ENCODE data around the gene RSPH9.

Gene RSPH9

DNA sequence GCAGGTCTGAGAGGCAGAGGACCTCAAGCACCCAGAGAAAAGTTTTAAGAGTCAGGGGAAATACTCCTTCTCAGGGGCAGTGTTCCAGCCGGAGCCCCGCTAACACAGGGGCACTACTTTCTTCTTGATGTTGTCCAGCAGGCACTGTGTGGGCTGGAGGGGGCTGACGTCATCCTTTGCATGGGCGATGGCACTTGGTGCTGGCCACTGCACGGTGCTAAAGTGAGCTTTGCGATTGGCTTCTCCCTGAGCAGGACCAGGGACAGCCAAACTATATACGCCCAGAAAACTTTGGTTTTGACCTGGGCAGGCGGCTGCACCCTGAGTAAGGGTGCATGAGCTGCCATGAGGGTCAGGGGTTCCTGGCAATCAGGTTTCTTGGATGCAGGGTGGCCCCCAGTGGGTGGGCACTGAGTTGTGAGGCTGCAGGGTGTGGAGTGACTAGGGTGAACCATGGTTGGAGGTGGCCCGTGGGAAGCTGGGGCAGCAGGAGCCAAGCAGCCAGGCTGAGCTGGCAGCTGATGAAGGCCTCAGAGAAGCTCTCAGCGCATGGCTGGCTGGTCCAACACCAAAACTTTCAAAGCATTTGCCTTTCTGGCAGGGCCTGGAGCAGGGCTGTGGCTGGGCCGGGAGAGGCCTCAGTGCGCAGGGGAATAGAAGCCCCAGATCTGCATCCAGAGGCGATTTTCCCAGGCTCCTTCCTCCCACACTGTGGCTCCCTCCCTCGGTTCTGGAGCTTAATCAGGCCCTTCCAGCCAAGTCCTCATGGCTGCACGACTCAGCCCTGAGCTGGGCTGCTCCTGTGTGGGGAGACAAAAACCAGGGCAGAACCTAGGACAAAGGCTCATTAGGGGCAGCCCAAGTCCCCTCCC is 24.4 kb downstream of the RSPH9 start:
- DNase-seq: no peak

DNA sequence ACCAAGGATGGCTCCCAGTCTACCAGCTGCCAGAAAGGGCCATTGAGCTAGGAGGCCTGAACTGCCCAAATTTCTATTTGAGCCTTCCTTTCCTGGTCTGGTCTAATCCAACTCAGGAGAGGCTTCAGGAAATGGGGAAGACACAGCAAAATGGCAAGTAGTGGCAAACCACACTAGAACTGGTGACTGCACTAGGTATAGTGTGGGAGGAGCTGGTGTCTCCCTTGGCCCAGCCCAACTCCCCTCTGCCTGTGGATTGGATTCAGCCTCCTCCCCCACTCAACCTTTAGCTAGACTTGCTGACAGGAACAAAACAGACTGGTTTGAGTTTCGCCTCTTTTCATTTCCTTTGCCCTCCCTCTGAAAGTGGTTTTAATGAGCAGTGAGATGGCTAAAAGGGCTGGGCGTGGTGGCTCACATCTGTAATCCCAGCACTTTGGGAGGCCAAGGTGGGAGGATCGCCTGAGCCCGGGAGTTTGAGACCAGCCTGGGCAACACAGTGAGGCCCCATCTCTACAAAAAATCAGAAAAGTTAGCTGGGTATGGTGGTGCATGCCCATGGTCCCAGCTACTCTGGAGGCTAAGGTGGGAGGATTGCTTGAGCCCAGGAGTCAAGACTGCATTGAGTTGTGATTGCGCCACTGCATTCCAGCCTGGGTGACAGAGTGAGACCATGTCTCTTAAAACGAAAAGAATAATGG is 25.2 kb downstream of the RSPH9 start:
- DNase-seq: peak; percentile 1

- DNase-seq: no peak
Measured at GRCh38 chr6:43670623-43670986, 25.8 kb downstream of the RSPH9 start.

DNA sequence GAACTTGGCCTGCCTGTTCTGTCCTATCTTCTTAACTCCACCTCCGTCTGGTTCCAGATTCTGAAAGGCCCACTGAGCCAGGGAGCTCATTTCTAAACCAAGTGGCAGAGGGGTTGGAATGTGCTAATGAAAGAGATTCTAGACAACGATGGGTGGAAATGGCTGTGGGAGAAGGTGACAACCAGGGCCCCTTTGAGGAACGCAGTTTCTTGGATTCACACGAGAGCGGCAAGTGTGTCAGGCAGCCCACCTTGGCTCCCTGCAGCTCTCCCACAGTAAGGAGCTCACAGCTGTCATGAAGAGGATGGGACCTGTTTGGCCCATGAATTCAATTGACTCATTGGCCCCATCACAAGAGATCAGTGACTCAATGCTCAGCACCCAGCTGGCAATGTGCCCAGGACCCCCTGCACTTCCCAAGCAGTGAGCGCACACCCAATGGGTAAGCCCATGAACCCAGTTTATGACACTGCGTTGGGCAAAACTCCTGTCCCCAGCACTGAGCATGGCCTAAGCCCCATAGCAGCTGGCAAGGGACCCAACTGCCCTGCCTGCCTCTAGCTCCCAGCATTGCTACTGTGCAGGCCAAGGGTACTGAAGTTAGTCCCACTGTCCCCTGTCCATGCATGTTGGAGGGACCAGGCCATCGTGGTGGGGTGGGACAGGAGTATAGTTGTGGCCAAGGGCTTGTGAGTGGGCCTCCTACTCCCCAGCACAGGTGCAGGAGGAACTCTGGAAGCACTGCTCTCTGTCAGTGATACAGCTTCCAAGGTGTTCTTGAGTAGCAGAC is 26.4 kb downstream of the RSPH9 start:
- DNase-seq: no peak

DNA sequence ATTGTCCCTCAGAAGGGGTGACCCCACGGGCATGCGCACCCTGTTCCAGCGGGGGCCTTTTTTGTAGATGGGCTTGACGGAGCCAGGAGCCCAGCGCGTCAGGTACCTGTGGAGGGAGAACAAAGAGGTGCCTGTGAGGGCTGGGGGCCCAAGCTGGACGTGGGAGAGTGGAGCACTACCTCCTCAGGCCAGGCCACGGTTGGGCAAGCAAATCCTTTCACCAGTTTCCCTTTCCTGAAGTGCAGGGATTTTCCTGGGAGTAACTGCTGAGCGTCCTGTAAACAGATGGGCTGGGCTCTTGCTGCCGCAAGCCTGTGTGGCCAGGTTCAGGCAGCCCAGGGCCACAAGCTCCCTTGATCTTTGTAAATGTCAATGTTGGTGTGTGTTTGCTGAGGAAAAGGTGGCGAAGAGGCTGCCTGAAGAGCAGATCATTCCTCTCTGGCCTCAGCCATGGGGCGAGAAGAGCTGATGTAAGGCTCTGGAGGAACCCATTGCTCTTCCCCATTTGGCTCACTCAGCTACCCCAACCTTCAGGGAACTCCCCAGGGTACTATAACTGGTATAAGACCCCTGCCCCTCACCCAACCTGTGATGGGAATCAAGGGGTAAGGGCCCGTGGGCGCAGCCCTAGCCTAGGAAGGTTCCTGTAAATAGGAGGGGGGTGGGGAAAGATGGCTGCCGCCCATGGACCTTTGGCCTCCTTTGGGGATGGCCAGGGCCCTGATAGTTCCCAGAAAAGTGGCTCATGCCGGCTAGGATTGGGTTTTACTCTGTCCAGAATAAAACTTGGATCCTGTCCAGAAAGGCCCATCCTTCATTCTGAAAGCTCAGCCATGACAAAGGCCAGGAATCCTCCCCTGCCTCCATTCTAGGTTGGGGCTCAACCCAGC is 27.2 kb downstream of the RSPH9 start:
- DNase-seq: no peak

GRCh38 chr6:43673444-43674084 is 28.7 kb downstream of the RSPH9 start:
- DNase-seq: no peak

GRCh38 chr6:43674291-43674690 is 29.5 kb downstream of the RSPH9 start:
- DNase-seq: no peak

GRCh38 chr6:43674921-43675320 is 30.1 kb downstream of the RSPH9 start:
- DNase-seq: no peak

GRCh38 chr6:43676962-43677606 is 32.2 kb downstream of the RSPH9 start:
- no peak for DNase-seq

DNA sequence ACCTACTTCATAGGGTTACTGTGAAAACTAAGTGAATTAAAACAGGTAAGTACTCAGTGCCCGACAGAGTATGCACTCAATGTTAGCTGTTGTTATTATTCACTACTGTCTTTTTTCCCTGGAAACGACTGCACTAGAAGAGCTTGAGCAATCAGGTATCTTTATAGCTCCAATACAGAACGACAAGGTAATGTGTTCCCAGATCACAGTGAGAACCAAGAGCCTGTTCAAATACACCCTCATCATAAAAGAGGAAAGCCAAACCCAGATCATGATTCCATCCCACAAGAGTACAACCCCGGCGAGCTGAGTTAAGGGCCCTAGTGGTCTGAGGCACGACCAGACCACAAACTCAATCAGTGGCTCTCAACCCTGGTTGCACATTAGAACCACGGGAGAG is 32.9 kb downstream of the RSPH9 start:
- DNase-seq: no peak

DNA sequence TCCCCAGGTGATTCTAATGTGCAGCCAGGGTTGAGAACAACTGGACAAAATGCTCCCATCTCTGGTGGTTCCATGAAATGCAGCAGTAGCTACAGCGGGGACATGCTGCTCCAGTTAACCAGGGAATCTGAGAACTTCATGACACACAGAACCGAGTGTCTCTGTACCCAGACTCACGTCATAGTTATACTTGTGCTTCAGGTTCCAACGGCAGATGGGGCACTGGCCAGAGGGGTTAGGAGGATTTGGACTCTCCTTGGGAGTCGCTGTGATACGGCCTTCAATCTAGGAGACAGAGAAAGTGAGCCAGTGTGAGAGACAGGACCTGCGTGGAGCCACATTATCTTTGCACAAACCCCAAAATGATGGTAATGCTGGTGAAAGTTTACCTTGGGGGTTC is 33.5 kb downstream of the RSPH9 start:
- DNase-seq: no peak

DNA sequence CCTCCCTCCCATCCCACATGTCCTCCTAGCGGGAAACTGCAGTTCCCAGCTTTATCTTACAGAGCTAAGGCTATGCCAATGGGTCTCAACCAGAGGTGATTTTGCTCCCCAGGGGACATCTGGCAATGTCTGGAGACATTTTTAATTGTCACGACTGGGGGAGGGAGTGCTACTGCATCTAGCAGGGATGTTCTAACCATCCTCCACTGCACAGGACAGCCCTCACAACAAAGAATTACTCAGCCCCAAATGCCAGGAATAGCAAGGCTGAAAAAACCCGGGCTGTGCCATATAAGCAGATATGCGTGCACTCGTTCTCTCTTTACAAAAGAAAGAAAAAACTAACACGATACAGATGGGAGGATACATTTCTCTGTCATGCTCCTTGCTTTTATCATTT is 34.2 kb downstream of the RSPH9 start:
- no peak for DNase-seq

DNA sequence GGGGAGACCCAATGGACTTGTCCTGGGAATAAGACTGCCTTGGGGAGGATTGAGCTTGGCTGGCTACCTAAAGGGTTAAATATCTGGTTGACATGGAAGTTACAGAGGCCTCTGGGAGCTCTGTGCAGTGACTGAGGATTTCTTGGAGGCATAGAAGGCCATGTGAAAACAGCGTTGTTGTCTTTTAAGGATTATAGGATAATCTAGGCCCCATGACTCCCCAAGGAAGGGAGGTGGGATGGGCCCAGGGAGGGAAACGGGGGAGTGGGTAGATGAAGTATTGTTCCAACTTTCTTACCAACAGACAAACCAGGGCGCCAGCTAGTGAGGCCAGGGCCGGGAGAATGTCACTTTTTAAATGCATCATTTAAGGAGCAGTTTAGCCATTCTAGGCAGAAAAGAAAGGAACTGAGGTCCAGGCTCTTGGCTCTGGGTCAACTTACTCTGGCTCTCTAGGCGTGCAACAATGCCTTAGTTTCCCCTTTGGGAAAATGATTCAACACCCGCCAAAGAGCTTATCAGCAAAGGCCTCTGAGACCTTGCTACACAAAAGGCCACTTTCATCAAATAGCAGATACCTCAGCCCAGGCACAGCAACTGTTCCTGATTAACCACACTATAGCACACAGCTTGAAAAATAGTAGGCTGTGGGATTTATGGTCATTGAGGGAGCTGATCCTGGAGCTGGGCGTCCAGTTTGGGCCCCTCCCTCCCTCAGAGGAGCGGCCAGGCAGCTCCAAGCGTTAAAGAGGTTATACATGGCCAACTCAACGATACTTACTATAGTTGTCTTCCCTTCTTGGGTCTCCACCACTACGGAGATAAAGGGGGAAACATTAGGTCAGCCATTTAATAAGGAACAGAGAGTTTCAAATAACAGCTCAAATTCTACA is 35.7 kb downstream of the RSPH9 start:
- DNase-seq: no peak

DNA sequence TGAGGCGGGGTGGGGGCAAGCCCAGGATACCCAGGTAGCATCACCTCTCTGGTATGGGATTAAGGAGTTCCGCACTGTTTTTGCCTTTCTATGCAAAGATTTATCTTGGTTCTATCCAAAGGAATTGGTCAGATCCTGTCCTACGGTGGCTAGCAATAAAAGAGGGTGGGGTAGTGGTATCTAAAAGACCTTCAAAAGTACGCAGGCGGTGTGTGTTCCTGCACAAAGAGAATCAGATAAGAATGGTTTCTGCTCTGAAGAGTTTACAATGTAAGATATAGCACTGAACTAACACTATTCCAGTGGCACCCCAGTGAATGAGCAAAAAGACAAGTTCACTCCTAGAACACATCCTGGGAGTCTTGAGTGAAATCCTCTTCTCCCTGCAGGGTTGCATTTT is 36.5 kb downstream of the RSPH9 start:
- DNase-seq: no peak

DNA sequence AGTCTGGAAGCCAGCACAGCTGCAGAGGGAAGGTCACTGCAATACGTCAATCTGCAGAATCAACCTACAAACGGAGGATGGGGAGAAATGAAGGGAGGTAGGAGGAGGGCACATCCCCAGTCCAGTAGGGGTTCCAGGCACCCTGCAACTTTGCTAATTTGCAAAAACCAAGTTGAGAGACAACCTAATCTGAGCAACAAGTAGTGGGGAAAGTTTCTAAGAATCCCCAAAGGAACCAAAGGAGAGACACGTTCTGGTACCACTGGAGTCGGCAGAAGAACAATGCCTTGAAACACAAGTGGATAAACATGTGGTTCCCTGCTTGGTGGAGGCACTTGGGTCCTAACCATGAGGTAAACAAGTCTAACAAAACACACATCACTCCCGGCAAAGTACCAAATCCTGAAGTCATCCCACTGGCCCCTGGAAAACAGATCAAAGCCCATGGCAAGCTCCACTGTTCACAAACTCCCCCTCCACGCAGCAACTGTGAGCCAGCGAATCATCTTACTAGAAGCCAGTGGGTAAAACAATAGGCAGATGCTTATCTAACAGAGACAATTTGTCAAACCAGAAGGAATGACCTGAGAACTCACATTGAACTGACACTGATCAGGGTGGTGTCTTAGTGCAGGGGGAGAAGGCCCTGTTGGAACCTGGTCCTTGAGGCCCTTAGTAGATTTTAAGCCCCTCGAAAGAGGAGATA is 38.0 kb downstream of the RSPH9 start:
- DNase-seq: no peak

- DNase-seq: no peak
Measured at GRCh38 chr6:43683708-43684455, 39.0 kb downstream of the RSPH9 start.

DNA sequence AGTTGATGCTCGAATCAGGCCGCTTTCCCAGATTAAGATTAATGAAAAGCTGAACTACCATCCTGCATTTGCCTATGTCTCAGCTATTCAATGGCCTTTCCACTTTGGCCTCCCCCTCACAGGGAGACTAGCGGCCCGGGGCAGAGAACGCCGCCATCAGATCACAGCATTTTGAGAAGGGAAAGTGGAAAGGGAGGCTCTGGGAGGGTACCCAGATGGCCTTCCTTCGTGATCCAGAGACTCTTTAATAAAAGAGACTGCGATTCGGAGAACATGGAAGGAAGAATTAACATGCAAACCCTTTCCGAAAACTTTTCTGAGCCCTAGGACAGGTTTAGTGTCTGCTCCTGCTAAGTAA is 42.2 kb downstream of the RSPH9 start:
- DNase-seq: no peak

GRCh38 chr6:43687437-43688347 is 42.9 kb downstream of the RSPH9 start, which contains the start of gene MRPS18A:
Gene MRPS18A, minus strand, starts transcription at chr6:43687791. Its CDS starts 12 bp downstream, at chr6:43687779.
- peak; percentile 50 for DNase-seq

All from DMS153 (cell line).